H7 (cell line): Measurements from ENCODE around the gene LSG1. TPM values are rescaled to one million over a fixed set of nuclear protein-coding genes. Genes with fewer than 3 reads are reported as not detected.

Source experiments
- DNase-seq: peaks from one replicate; pipeline ENCODE4 v3.0.0; 2012
- H3K27me3 ChIP-seq: 2 replicates; pipeline ENCODE4 v1.6.0; 2011; ENCODE audit warnings: mild to moderate bottlenecking, low read length; ENCODE audit not compliant: control insufficient read depth, insufficient read depth
- H3K36me3 ChIP-seq: replicated peaks from 2 replicates; pipeline ENCODE4 v1.5.1; 2011; ENCODE audit warnings: low read length; ENCODE audit not compliant: control insufficient read depth, insufficient read depth
- H3K4me3 ChIP-seq: 2 replicates; pipeline ENCODE4 v1.5.1; 2011; ENCODE audit warnings: low read depth, mild to moderate bottlenecking, control low read depth, low read length, moderate library complexity; ENCODE audit not compliant: insufficient read depth
- total RNA-seq: library from RNA; depleted of rRNA; stranded (reverse); fragments of >200 nt; shearing (Covaris generic); gene quantifications from 2 replicates; pipeline ENCODE4 v1.2.3, GENCODE V29; 2014

Gene LSG1
- total RNA-seq, 1 experiment from 2014 or later = 47.1 TPM

DNA sequence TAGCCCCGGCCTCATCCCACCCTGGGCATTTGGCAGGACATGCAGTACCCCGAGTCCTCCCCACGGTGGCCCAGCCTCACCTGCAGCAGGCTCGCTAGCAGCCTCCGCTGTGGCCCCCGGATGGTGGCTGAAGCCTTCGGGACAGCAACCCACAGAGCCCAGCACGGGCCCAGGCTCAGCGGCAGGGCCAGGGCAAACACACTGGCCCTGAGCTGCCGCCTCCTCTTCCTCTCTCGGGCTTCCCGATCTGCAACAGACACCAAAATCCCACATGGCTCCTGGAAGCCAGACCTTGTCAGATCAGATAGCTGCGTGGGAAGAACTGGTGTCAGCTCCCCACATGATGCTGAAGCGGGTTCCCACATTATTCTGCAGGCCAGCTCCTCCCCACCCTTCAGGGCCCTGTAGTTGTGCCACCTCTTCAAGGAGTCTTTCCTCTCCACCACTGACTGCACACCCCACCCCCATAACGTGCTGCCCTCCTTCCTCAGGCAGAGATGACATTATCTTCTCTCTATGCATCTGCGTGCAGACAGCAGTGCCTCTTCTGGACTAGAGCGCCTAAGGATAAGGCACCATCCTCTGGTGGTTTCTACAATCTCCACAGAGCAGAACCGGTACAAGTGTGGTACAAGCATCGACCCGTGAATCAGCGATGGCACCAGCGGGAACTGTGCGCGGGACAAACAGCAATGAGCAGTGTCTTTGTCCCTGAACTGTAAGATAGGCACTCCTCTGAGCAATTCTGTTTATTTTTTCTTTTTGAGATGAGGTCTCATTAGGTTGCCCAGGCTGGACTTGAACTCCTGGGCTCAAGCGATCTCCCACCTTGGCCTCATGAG is 48.3 kb downstream of the LSG1 start:
- no peaks in the 10 kb centered on the region for H3K27me3 ChIP-seq
- no peak overlapping the region for H3K4me3 ChIP-seq
- peak; percentile 79 for DNase-seq
- H3K36me3 ChIP-seq = peaks cover 4% of the 10 kb centered on the region

- DNase-seq = peak; percentile 41
- no peaks in the 10 kb centered on the region for H3K27me3 ChIP-seq
- no peak overlapping the region for H3K4me3 ChIP-seq
Measured at GRCh38 chr3:194622621-194623340, 49.2 kb downstream of the LSG1 start.

DNA sequence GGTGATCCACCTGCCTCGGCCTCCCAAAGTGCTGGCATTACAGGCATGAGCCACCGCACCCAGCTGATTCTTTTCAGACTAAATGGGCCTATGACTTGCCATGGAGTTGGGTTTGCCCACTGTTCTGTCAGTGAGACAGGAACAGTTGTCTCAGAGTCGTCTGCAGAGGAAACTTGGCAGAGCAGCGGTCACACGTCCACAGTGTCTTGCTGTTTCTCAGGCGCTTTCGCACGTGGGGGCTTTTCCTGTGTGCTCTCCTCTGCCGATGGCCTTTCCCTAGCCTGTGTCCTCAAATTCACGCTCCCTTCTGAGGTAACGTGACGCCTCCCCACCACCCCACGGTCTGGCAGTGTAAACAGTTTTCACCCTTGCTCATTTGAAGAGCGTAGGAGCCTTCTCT is 50.0 kb downstream of the LSG1 start:
- H3K36me3 ChIP-seq = peaks cover 4% of the 10 kb centered on the region
- H3K27me3 ChIP-seq = no peaks in the 10 kb centered on the region
- DNase-seq = no peak
- no peak overlapping the region for H3K4me3 ChIP-seq

More at GRCh38 chr3:194622621-194623340, 49.2 kb downstream of the LSG1 start:
- H3K36me3 ChIP-seq = peaks cover 4% of the 10 kb centered on the region

GRCh38 chr3:194620196-194620595 is 51.8 kb downstream of the LSG1 start:
- Histone ChIP-seq H3K4me3 (no peak overlapping the region), H3K27me3 (no peaks in the 10 kb centered on the region), H3K36me3 (0 out of 2 replicates have a peak, but pooled peaks cover 2% of the 10 kb centered on the region)
- DNase-seq = no peak

DNA sequence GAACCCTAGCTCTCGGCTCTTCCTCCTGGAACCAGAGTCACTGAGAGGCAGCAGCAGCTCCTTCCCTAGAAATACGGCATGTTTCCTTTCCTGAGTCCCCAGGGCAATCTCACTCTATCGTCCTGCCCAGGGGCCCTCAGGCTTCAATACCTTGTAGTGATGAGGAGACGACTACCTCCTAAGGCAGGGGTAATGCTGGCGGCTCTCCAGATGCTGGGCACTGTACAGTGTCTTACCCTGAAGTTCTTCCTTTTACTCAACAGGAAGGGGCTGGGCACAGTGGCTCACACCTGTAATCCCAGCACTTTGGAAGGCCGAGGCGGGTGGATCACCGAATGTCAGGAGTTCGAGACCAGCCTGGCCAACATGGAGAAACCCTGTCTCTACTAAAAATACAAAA is 52.2 kb downstream of the LSG1 start:
- no peak for DNase-seq
- Histone ChIP-seq H3K36me3 (0 out of 2 replicates have a peak, but pooled peaks cover 2% of the 10 kb centered on the region), H3K4me3 (no peak overlapping the region), H3K27me3 (no peaks in the 10 kb centered on the region)

DNA sequence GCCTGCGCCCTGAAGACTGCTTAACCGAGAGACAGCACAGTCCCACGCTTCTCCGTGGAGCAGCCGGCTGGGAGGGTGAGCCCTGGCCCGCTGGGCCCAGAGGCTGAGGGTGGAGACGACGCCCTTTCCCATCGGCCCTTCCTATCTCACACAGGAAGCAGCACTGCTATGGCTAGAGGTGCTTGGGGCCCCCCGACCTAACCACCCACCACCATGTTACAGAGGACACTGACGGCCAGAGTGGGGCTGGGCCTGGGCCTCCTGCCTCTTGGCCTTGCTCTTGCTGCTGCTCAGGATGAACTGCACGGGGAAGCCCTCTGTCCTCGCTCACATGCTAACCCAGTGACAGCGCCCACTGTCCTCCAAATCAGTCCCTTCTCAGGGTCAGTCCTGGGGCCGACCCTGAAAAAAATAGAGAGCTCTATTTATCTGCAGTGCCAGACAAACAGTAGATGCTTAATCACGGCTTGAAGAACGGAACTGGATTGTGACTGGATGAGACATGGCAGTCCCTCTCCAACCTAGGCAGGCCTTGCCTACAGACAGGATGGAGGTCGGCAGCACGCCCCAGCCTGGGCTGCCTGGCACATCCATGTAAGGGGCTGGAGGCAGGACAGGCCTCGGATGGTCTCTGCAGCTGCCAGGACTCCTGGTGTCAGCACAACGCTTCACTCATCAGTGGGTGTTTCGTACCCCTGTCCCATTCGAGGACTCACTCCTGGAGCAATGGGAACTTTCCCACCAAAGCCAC is 53.0 kb downstream of the LSG1 start:
- DNase-seq = peak; percentile 54
- Histone ChIP-seq H3K36me3 (0 out of 2 replicates have a peak, but pooled peaks cover 2% of the 10 kb centered on the region), H3K27me3 (no peaks in the 10 kb centered on the region), H3K4me3 (no peak overlapping the region)

- no peak for DNase-seq
- 0 out of 2 replicates have a peak, but pooled peaks cover 2% of the 10 kb centered on the region for H3K36me3 ChIP-seq
Measured at GRCh38 chr3:194617827-194618226, 54.2 kb downstream of the LSG1 start.

DNA sequence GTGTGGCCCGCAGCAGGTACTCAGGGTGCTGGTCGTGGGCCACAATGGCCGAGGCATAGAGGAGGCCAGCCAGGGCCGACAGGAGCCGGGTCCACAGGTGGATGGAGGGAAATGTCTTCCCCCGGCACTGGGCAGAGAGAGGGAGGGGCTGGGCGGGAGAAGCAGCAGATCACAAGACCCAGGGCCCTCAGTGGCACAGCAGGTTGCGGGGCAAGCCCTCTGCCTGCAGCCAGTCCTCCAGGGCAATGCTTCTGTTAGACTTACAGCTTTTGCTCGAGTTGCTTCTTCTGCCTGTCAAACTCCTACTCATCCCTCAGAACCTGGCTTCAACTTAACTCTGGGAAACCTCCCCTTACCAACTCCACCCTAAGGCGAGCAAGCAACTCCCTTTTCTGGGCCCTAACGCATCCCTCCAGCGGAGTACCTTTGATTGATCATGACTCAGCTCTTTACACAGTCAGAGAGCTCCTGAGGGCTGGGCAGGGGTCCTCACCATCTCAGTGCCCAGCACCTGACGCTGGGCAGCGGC is 54.8 kb downstream of the LSG1 start:
- Histone ChIP-seq H3K27me3 (no peaks in the 10 kb centered on the region), H3K4me3 (no peak overlapping the region), H3K36me3 (0 out of 2 replicates have a peak, but pooled peaks cover 2% of the 10 kb centered on the region)
- DNase-seq = peak; percentile 63

More at GRCh38 chr3:194617827-194618226, 54.2 kb downstream of the LSG1 start:
- H3K4me3 ChIP-seq = no peak overlapping the region
- H3K27me3 ChIP-seq = no peaks in the 10 kb centered on the region

DNA sequence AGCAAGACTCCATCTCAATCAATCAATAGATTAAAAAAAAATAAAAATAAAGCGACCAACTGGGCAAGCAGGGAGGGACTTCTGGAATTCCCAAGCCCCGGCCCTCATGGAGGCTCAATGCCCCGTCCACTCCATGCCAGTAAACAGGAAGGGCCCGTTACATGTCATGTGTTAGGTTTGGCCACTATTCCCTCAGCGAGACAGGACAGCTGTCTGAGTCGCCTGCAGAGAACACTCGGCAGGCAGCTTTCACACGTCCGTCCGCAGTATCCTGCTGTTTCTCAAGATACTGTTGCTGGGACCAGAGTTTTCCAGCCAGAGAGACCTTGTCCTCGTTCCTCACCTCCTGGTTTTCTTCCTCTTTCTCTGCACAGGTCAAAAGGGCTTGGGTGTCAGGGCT is 56.8 kb downstream of the LSG1 start:
- H3K4me3 ChIP-seq = no peak overlapping the region
- DNase-seq = no peak
- H3K27me3 ChIP-seq = no peaks in the 10 kb centered on the region
- H3K36me3 ChIP-seq = 0 out of 2 replicates have a peak, but pooled peaks cover 2% of the 10 kb centered on the region

DNA sequence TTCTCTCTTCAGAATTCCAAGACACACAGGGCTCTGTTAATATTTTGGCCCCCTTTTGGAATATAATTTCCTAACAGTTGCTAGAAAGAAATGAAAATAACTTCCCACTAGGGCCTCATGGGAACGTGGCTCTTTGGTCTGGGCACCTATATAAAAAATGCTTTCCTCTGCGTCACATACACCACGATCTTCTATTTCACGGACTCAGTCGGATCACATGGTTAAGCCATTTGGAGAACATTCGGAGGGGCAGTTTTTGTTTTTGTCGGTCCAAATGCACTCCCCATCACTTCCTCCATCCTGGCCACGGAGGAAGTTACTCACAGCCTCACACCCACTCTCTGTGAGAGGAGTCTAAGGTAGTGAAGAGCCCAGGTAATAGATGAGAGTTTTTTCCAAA is 59.8 kb downstream of the LSG1 start:
- no peak for DNase-seq
- H3K36me3 ChIP-seq = 0 out of 2 replicates have a peak, but pooled peaks cover 2% of the 10 kb centered on the region
- no peak overlapping the region for H3K4me3 ChIP-seq
- no peaks in the 10 kb centered on the region for H3K27me3 ChIP-seq

- no peak for DNase-seq
- Histone ChIP-seq H3K4me3 (no peak overlapping the region), H3K27me3 (no peaks in the 10 kb centered on the region), H3K36me3 (0 out of 2 replicates have a peak, but pooled peaks cover 2% of the 10 kb centered on the region)
Measured at GRCh38 chr3:194610689-194611088, 61.3 kb downstream of the LSG1 start.

DNA sequence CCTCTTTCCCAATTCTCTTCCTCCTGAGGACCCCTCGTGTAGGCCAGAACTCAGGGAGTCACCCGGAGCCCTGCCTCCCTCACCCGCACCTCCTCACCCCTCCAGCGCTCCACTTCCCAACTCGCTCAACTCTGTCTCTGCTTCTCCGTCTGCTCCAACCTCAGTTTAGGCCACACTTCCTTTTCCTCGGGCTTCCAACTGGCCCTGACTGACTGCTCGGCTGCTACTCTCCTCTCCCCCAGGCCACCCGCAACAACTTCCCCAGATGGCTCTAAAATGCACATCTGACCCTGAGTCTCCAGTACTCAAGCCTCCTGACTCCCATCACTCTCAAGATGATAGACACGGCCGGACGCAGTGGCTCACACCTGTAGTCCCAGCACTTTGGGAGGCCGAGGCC is 62.4 kb downstream of the LSG1 start:
- Histone ChIP-seq H3K27me3 (no peaks in the 10 kb centered on the region), H3K4me3 (no peak overlapping the region), H3K36me3 (no peaks in the 10 kb centered on the region)
- DNase-seq = no peak

GRCh38 chr3:194608981-194609380 is 63.0 kb downstream of the LSG1 start:
- DNase-seq = no peak
- Histone ChIP-seq H3K27me3 (no peaks in the 10 kb centered on the region), H3K4me3 (no peak overlapping the region), H3K36me3 (no peaks in the 10 kb centered on the region)
